Neural cell (in vitro differentiated cells): ENCODE results near the gene GSTM1.

Source experiments
- EP300 ChIP-seq: fragments of 450-650 bp; conservative IDR thresholded peaks from 2 replicates; pipeline ENCODE4 v1.6.1; 2014; ENCODE audit warnings: antibody characterized with exemption, mild to moderate bottlenecking, moderate library complexity; ENCODE audit not compliant: poor library complexity, severe bottlenecking
- EZH2 ChIP-seq: fragments of 200-600, 300-800 bp; shearing (Covaris generic), sonication (generic); IDR thresholded peaks from 2 replicates; pipeline ENCODE4 v1.6.1; 2014; ENCODE audit warnings: antibody characterized with exemption, low read length, borderline replicate concordance, mild to moderate bottlenecking; ENCODE audit not compliant: insufficient read depth, poor library complexity, severe bottlenecking
- MXI1 ChIP-seq: fragments of 450-650 bp; conservative IDR thresholded peaks from 2 replicates; pipeline ENCODE4 v1.6.1; 2014; ENCODE audit warnings: antibody characterized with exemption, mild to moderate bottlenecking; ENCODE audit not compliant: poor library complexity, severe bottlenecking
- POLR2AphosphoS5 ChIP-seq: IDR thresholded peaks from 2 replicates; pipeline ENCODE4 v1.6.1; 2012
- RAD21 ChIP-seq: fragments of 450-650 bp; conservative IDR thresholded peaks from 2 replicates; pipeline ENCODE4 v1.6.1; 2014; ENCODE audit warnings: antibody characterized with exemption, mild to moderate bottlenecking, moderate library complexity
- REST ChIP-seq: IDR thresholded peaks from 2 replicates; pipeline ENCODE4 v1.6.1; 2012; ENCODE audit warnings: borderline replicate concordance
- TAF1 ChIP-seq: IDR thresholded peaks from 2 replicates; pipeline ENCODE4 v1.6.1; 2012; ENCODE audit warnings: low read depth
- TF ChIP-seq, protein P1 (sequence below): fragments of 450-650 bp; IDR thresholded peaks from 2 replicates; pipeline ENCODE4 v1.5.1; 2014; ENCODE audit warnings: antibody characterized with exemption, mild to moderate bottlenecking, moderate library complexity; ENCODE audit not compliant: poor library complexity, severe bottlenecking

- TF ChIP-seq POLR2AphosphoS5 (no peak), REST (no peak), RAD21 (no peak), EP300 (no peak), EZH2 (no peak), TAF1 (no peak), MXI1 (no peak)
- TF ChIP-seq, protein P1, sequence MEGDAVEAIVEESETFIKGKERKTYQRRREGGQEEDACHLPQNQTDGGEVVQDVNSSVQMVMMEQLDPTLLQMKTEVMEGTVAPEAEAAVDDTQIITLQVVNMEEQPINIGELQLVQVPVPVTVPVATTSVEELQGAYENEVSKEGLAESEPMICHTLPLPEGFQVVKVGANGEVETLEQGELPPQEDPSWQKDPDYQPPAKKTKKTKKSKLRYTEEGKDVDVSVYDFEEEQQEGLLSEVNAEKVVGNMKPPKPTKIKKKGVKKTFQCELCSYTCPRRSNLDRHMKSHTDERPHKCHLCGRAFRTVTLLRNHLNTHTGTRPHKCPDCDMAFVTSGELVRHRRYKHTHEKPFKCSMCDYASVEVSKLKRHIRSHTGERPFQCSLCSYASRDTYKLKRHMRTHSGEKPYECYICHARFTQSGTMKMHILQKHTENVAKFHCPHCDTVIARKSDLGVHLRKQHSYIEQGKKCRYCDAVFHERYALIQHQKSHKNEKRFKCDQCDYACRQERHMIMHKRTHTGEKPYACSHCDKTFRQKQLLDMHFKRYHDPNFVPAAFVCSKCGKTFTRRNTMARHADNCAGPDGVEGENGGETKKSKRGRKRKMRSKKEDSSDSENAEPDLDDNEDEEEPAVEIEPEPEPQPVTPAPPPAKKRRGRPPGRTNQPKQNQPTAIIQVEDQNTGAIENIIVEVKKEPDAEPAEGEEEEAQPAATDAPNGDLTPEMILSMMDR: no peak
Measured at GRCh38 chr1:109655615-109656519, 31.8 kb upstream of the GSTM1 start, which contains the start of gene GSTM4.
